ENCODE data around the gene MINAR1.

MINAR1 gene

GRCh38 chr15:79463043-79463780, 31.1 kb downstream of the MINAR1 start:
- no peak for DNase-seq (ENCODE audit: extremely low read depth in 1 of 2, low read depth in 1 of 2)

GRCh38 chr15:79463781-79464270, 31.7 kb downstream of the MINAR1 start:
- DNase-seq (ENCODE audit: extremely low read depth in 1 of 2, low read depth in 1 of 2) = no peak

GRCh38 chr15:79466488-79466887, 34.4 kb downstream of the MINAR1 start:
- no peak for DNase-seq (ENCODE audit: extremely low read depth in 1 of 2, low read depth in 1 of 2)

- DNase-seq (ENCODE audit: extremely low read depth in 1 of 2, low read depth in 1 of 2) = no peak
These were observed 35.9 kb downstream of the MINAR1 start for GRCh38 chr15:79467865-79468586.

GRCh38 chr15:79472446-79472845, 40.3 kb downstream of the MINAR1 start:
- no peak for DNase-seq (ENCODE audit: extremely low read depth in 1 of 2, low read depth in 1 of 2)

- no peak for DNase-seq (ENCODE audit: extremely low read depth in 1 of 2, low read depth in 1 of 2)
These were observed 42.1 kb downstream of the MINAR1 start for GRCh38 chr15:79474252-79474651.

- no peak for DNase-seq (ENCODE audit: extremely low read depth in 1 of 2, low read depth in 1 of 2)
These were observed 43.2 kb downstream of the MINAR1 start for GRCh38 chr15:79475306-79475705.

GRCh38 chr15:79478108-79478507, 46.0 kb downstream of the MINAR1 start:
- no peak for DNase-seq (ENCODE audit: extremely low read depth in 1 of 2, low read depth in 1 of 2)

- no peak for DNase-seq (ENCODE audit: extremely low read depth in 1 of 2, low read depth in 1 of 2)
These were observed 47.5 kb downstream of the MINAR1 start for GRCh38 chr15:79479616-79480015.

GRCh38 chr15:79481793-79482192, 49.7 kb downstream of the MINAR1 start:
- DNase-seq (ENCODE audit: extremely low read depth in 1 of 2, low read depth in 1 of 2) = no peak

Measured in stimulated activated CD8-positive, alpha-beta memory T cell treated with anti-CD3 and anti-CD28 coated beads, Interleukin-7, amount 100 ng/mL, for 48 hours (primary cell).